ENCODE results near the gene STPG1.

DNA sequence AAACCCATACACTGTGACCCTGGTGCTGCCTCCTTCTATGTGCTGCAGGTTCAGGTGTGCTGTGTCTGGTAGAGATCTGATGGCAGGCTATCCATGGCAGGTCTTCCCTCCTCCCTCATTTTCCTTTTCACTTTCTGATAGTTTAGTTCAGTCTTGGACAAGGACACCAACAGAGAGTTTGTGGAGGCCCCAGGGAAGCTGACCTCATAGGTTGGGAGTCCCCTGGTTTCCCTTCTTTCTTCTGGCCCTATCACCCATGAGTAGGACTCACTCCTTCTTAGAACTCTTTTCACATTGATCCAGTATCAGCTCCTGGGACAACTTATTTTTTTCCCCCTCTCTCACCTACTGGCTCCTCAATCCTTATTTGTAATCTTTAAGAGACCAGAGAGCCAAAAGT is 86.1 kb downstream of the STPG1 start:
- no peak for TF ChIP-seq MZF1 (tag by site-specific recombination; IDR thresholded peaks at IDR 0.05; ENCODE audit: borderline replicate concordance)
- TF ChIP-seq, protein P1, sequence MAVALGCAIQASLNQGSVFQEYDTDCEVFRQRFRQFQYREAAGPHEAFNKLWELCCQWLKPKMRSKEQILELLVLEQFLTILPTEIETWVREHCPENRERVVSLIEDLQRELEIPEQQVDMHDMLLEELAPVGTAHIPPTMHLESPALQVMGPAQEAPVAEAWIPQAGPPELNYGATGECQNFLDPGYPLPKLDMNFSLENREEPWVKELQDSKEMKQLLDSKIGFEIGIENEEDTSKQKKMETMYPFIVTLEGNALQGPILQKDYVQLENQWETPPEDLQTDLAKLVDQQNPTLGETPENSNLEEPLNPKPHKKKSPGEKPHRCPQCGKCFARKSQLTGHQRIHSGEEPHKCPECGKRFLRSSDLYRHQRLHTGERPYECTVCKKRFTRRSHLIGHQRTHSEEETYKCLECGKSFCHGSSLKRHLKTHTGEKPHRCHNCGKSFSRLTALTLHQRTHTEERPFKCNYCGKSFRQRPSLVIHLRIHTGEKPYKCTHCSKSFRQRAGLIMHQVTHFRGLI (tag by site-specific recombination; IDR thresholded peaks at IDR 0.05), result no peak
- no peak for TF ChIP-seq ZNF830 (tag by site-specific recombination; IDR thresholded peaks at IDR 0.05; ENCODE audit: low read depth)
- TF ChIP-seq, protein P2, sequence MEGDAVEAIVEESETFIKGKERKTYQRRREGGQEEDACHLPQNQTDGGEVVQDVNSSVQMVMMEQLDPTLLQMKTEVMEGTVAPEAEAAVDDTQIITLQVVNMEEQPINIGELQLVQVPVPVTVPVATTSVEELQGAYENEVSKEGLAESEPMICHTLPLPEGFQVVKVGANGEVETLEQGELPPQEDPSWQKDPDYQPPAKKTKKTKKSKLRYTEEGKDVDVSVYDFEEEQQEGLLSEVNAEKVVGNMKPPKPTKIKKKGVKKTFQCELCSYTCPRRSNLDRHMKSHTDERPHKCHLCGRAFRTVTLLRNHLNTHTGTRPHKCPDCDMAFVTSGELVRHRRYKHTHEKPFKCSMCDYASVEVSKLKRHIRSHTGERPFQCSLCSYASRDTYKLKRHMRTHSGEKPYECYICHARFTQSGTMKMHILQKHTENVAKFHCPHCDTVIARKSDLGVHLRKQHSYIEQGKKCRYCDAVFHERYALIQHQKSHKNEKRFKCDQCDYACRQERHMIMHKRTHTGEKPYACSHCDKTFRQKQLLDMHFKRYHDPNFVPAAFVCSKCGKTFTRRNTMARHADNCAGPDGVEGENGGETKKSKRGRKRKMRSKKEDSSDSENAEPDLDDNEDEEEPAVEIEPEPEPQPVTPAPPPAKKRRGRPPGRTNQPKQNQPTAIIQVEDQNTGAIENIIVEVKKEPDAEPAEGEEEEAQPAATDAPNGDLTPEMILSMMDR (tag by site-specific recombination; IDR thresholded peaks at IDR 0.05), result no peak
- no peak for TF ChIP-seq ZNF707 (tag by site-specific recombination; IDR thresholded peaks at IDR 0.05)
- TF ChIP-seq ZNF629 (tag by site-specific recombination; IDR thresholded peaks at IDR 0.05), result no peak
- TF ChIP-seq GLI2 (tag by site-specific recombination; IDR thresholded peaks at IDR 0.05; ENCODE audit: borderline replicate concordance, low read depth), result no peak
- no peak for TF ChIP-seq ZNF391 (tag by site-specific recombination; IDR thresholded peaks at IDR 0.05; ENCODE audit: borderline replicate concordance, low read depth)
- TF ChIP-seq ZNF133 (tag by site-specific recombination; IDR thresholded peaks at IDR 0.05), result no peak

Data from HEK293 (cell line).